ENCODE measurements around the gene KLRC3.
"Not testable (repeated sequence)": the region's sequence is repeated elsewhere in the genome, so short reads cannot be mapped to it uniquely, and the experiment has no call there.

DNA sequence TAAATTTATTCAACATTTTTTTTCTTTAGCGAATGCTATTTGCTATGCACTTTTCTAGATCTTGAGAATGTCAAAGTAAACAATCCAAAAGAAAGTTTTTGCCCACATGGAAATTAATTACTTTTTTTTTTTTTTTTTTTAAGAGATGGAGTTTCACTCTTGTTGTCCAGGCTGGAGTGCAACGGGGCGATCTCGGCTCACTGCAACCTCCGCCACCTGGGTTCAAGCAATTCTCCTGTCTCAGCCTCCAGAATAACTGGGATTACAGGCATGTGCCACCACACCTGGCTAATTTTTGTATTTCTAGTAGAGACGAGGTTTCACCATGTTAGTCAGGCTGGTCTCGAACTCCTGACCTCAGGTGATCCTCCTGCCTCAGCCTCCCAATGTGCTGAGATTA, 29.4 kb downstream of the KLRC3 start:
- TF ChIP-seq POLR2A, POLR2AphosphoS5 (IDR thresholded peaks at IDR 0.05): not testable (repeated sequence)
- TF ChIP-seq, protein P1, sequence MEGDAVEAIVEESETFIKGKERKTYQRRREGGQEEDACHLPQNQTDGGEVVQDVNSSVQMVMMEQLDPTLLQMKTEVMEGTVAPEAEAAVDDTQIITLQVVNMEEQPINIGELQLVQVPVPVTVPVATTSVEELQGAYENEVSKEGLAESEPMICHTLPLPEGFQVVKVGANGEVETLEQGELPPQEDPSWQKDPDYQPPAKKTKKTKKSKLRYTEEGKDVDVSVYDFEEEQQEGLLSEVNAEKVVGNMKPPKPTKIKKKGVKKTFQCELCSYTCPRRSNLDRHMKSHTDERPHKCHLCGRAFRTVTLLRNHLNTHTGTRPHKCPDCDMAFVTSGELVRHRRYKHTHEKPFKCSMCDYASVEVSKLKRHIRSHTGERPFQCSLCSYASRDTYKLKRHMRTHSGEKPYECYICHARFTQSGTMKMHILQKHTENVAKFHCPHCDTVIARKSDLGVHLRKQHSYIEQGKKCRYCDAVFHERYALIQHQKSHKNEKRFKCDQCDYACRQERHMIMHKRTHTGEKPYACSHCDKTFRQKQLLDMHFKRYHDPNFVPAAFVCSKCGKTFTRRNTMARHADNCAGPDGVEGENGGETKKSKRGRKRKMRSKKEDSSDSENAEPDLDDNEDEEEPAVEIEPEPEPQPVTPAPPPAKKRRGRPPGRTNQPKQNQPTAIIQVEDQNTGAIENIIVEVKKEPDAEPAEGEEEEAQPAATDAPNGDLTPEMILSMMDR (IDR thresholded peaks at IDR 0.05 in 8 of 11, conservative IDR thresholded peaks at IDR 0.05 in 3 of 11), result not testable (repeated sequence)

Measured in spleen (tissue), 7 donors.